ENCODE data around the gene DTNBP1.

DTNBP1 gene

GRCh38 chr6:15662326-15663129, at the start of gene DTNBP1:
Gene DTNBP1, minus strand, starts transcription at chr6:15663028. Its CDS starts 159 bp downstream, at chr6:15662869.
- DNase-seq (ENCODE audit: low read depth in 1 of 2, low spot score in 1 of 2), result peak; percentile 60 to 76

GRCh38 chr6:15709651-15710269, 46.9 kb upstream of the DTNBP1 start:
- DNase-seq (ENCODE audit: low read depth in 1 of 2, low spot score in 1 of 2), result no peak

GRCh38 chr6:15708231-15708630, 45.4 kb upstream of the DTNBP1 start:
- DNase-seq (ENCODE audit: low read depth in 1 of 2, low spot score in 1 of 2), result no peak

GRCh38 chr6:15705981-15706380, 43.2 kb upstream of the DTNBP1 start:
- no peak for DNase-seq (ENCODE audit: low read depth in 1 of 2, low spot score in 1 of 2)

GRCh38 chr6:15698471-15698870, 35.6 kb upstream of the DTNBP1 start:
- DNase-seq (ENCODE audit: low read depth in 1 of 2, low spot score in 1 of 2), result no peak

- DNase-seq (ENCODE audit: low read depth in 1 of 2, low spot score in 1 of 2), result no peak
Observed at GRCh38 chr6:15697895-15698294, 35.1 kb upstream of the DTNBP1 start.

- peak; percentile 56 to 61 for DNase-seq (ENCODE audit: low read depth in 1 of 2, low spot score in 1 of 2)
Observed at GRCh38 chr6:15691250-15691869, 28.5 kb upstream of the DTNBP1 start.

GRCh38 chr6:15690510-15690909, 27.7 kb upstream of the DTNBP1 start:
- no peak for DNase-seq (ENCODE audit: low read depth in 1 of 2, low spot score in 1 of 2)

GRCh38 chr6:15689586-15690482, 27.0 kb upstream of the DTNBP1 start:
- DNase-seq (ENCODE audit: low read depth in 1 of 2, low spot score in 1 of 2), result no peak

GRCh38 chr6:15685619-15686018, 22.8 kb upstream of the DTNBP1 start:
- no peak for DNase-seq (ENCODE audit: low read depth in 1 of 2, low spot score in 1 of 2)

GRCh38 chr6:15682965-15683822, 20.4 kb upstream of the DTNBP1 start:
- no peak for DNase-seq (ENCODE audit: low read depth in 1 of 2, low spot score in 1 of 2)

GRCh38 chr6:15681946-15682345, 19.1 kb upstream of the DTNBP1 start:
- DNase-seq (ENCODE audit: low read depth in 1 of 2, low spot score in 1 of 2), result no peak

GRCh38 chr6:15678514-15678913, 15.7 kb upstream of the DTNBP1 start:
- no peak for DNase-seq (ENCODE audit: low read depth in 1 of 2, low spot score in 1 of 2)

- no peak for DNase-seq (ENCODE audit: low read depth in 1 of 2, low spot score in 1 of 2)
Observed at GRCh38 chr6:15677822-15678221, 15.0 kb upstream of the DTNBP1 start.

- DNase-seq (ENCODE audit: low read depth in 1 of 2, low spot score in 1 of 2), result no peak
Observed at GRCh38 chr6:15675536-15676220, 12.8 kb upstream of the DTNBP1 start.

- DNase-seq (ENCODE audit: low read depth in 1 of 2, low spot score in 1 of 2), result no peak
Observed at GRCh38 chr6:15674690-15675386, 12.0 kb upstream of the DTNBP1 start.

- DNase-seq (ENCODE audit: low read depth in 1 of 2, low spot score in 1 of 2), result no peak
Observed at GRCh38 chr6:15673666-15674065, 10.8 kb upstream of the DTNBP1 start.

- no peak for DNase-seq (ENCODE audit: low read depth in 1 of 2, low spot score in 1 of 2)
Observed at GRCh38 chr6:15672818-15673217, 10.0 kb upstream of the DTNBP1 start.

- DNase-seq (ENCODE audit: low read depth in 1 of 2, low spot score in 1 of 2), result no peak
Observed at GRCh38 chr6:15672291-15672690, 9.5 kb upstream of the DTNBP1 start.
